Cardiac septum (tissue), 1 donor: ENCODE data around the gene SDR42E1. TPM values are rescaled to one million over a fixed set of nuclear protein-coding genes. Genes with fewer than 3 reads are reported as not detected.
"Not testable (repeated sequence)": the region's sequence is repeated elsewhere in the genome, so short reads cannot be mapped to it uniquely, and the experiment has no call there.

Source experiments
- DNase-seq: peaks from one replicate; pipeline ENCODE4 v3.0.0-alpha.2; 2020; ENCODE audit warnings: low spot score
- intact Hi-C: fragments of 100-400 bp; cut with DNase I; formaldehyde crosslinking; loops from one replicate; pipeline ENCODE4 v1.14.0; 2022
- total RNA-seq: library from RNA; stranded (reverse); fragmentation: NEBNext Ultra II Directional; extraction: Animal tissue kit (Norgen Biotek cat#: 25700); gene quantifications from one replicate; pipeline ENCODE4 v1.2.1, GENCODE V29; 2021
- donor health status: DM: no; HTN: no; CAD: no.

Gene SDR42E1
- total RNA-seq, 1 donor from 2014 or later: 0.22 TPM

- no peak for DNase-seq
- intact Hi-C loops: no loop called here
These were observed 2.2 kb downstream of the SDR42E1 start for GRCh38 chr16:82008957-82009592.

GRCh38 chr16:82007189-82007588 lies 4.1 kb downstream of the SDR42E1 start:
- intact Hi-C loops: no loop called here
- no peak for DNase-seq

- intact Hi-C loops: no loop called here
- no peak for DNase-seq
These were observed 5.2 kb downstream of the SDR42E1 start for GRCh38 chr16:82006036-82006435.

- intact Hi-C loops: no loop called here
- no peak for DNase-seq
These were observed 6.0 kb downstream of the SDR42E1 start for GRCh38 chr16:82005027-82005830.

- intact Hi-C loops: no loop called here
- no peak for DNase-seq
These were observed 6.7 kb downstream of the SDR42E1 start for GRCh38 chr16:82004601-82005000.

GRCh38 chr16:82002831-82003230 lies 8.4 kb downstream of the SDR42E1 start:
- intact Hi-C loops: no loop called here

GRCh38 chr16:81997738-81998137 lies 13.5 kb downstream of the SDR42E1 start:
- DNase-seq: no peak
- intact Hi-C loops: no loop called here

More at GRCh38 chr16:82002831-82003230, 8.4 kb downstream of the SDR42E1 start:
- DNase-seq: no peak

- intact Hi-C loops: no loop called here
- DNase-seq: no peak
These were observed 14.4 kb downstream of the SDR42E1 start for GRCh38 chr16:81996664-81997509.

- intact Hi-C loops: no loop called here
These were observed 15.6 kb downstream of the SDR42E1 start for GRCh38 chr16:81995651-81996050.

GRCh38 chr16:81994485-81994884 lies 16.8 kb downstream of the SDR42E1 start:
- no peak for DNase-seq
- intact Hi-C loops: no loop called here

More at GRCh38 chr16:81995651-81996050, 15.6 kb downstream of the SDR42E1 start:
- no peak for DNase-seq

GRCh38 chr16:81992859-81993258 lies 18.4 kb downstream of the SDR42E1 start:
- intact Hi-C loops: no loop called here
- no peak for DNase-seq

GRCh38 chr16:81987706-81988105 lies 23.6 kb downstream of the SDR42E1 start:
- intact Hi-C loops: no loop called here
- DNase-seq: no peak

- intact Hi-C loops: no loop called here
- DNase-seq: no peak
These were observed 24.1 kb downstream of the SDR42E1 start for GRCh38 chr16:81987121-81987520.

GRCh38 chr16:81977335-81977942 lies 33.8 kb downstream of the SDR42E1 start:
- intact Hi-C loops, DNase-seq: not testable (repeated sequence)

GRCh38 chr16:81975637-81976036 lies 35.6 kb downstream of the SDR42E1 start:
- intact Hi-C loops: no loop called here
- DNase-seq: no peak

- intact Hi-C loops: no loop called here
- no peak for DNase-seq
These were observed 37.5 kb downstream of the SDR42E1 start for GRCh38 chr16:81973737-81974136.

- intact Hi-C loops: no loop called here
- DNase-seq: no peak
These were observed 39.4 kb downstream of the SDR42E1 start for GRCh38 chr16:81971853-81972252.

- intact Hi-C loops: no loop called here
- no peak for DNase-seq
These were observed 43.9 kb downstream of the SDR42E1 start for GRCh38 chr16:81967358-81967757.

GRCh38 chr16:81964808-81965207 lies 46.5 kb downstream of the SDR42E1 start:
- no peak for DNase-seq
- intact Hi-C loops: no loop called here
